Upper lobe of left lung (tissue), 4 donors: Measurements from ENCODE around the gene DLGAP1.

Experiments used
- EP300 ChIP-seq, 4 donors: sonication (generic); formaldehyde crosslinking; IDR thresholded peaks; one replicate each; pipeline ENCODE4 v1.5.1; 2017; ENCODE audit warnings: antibody characterized with exemption in 4 of 4, control low read depth in 2 of 4
- POLR2A ChIP-seq, 4 donors: fragments of 450-650 bp; IDR thresholded peaks; one replicate each; pipeline ENCODE4 v1.5.1; 2016 to 2017; ENCODE audit warnings: antibody characterized with exemption in 4 of 4, mild to moderate bottlenecking in 2 of 4
- TF ChIP-seq, protein P1 (sequence below), 6 experiments: fragments of 450-650 bp in 4 of 6; fragments of 200-600 bp in 2 of 6; sonication (generic) in 2 of 6; IDR thresholded peaks; one replicate each; pipeline ENCODE4 v1.5.1; 2016 to 2019; ENCODE audit warnings: antibody characterized with exemption in 6 of 6

GRCh38 chr18:3603421-3604234 lies 851.5 kb downstream of the DLGAP1 start:
- TF ChIP-seq, protein P1, sequence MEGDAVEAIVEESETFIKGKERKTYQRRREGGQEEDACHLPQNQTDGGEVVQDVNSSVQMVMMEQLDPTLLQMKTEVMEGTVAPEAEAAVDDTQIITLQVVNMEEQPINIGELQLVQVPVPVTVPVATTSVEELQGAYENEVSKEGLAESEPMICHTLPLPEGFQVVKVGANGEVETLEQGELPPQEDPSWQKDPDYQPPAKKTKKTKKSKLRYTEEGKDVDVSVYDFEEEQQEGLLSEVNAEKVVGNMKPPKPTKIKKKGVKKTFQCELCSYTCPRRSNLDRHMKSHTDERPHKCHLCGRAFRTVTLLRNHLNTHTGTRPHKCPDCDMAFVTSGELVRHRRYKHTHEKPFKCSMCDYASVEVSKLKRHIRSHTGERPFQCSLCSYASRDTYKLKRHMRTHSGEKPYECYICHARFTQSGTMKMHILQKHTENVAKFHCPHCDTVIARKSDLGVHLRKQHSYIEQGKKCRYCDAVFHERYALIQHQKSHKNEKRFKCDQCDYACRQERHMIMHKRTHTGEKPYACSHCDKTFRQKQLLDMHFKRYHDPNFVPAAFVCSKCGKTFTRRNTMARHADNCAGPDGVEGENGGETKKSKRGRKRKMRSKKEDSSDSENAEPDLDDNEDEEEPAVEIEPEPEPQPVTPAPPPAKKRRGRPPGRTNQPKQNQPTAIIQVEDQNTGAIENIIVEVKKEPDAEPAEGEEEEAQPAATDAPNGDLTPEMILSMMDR (IDR thresholded peaks at IDR 0.05), result no peak
- TF ChIP-seq POLR2A (IDR thresholded peaks at IDR 0.05) (peak in 2 of 4 donors; percentile 39 to 59), EP300 (IDR thresholded peaks at IDR 0.05) (peak in 2 of 4 donors; percentile 36 to 68)
